HepG2 (cell line): ENCODE results near the gene PIP4K2B. TPM values are rescaled to one million over a fixed set of nuclear protein-coding genes. Genes with fewer than 3 reads are reported as not detected.

Experiments
- ATAC-seq: fragments of 200-7000 bp; cut with Tn5 transposase; 3 replicates; pipeline ENCODE4 v1.9.1; 2020; ENCODE audit warnings: mild to moderate bottlenecking, moderate library complexity
- BruUV-seq: library from RNA; stranded (reverse); fragments of 400-500 nt; replicated peaks from 2 replicates; lab custom pipeline; 2021; lab: Mats Ljungman, UMichigan
- CTCF ChIA-PET: fragments of 300-600 bp; formaldehyde crosslinking; extraction: SDS; loops from one replicate; lab custom pipeline; 2021; ENCODE audit warnings: low total read pairs, inconsistent platforms, low intra/inter-chr PET ratio; lab: Yijun Ruan, JAX
- POLR2A ChIA-PET: fragments of 350-600 bp; sonication (Branson Sonifier 250); formaldehyde crosslinking; loops from one replicate; lab custom pipeline; 2020; ENCODE audit warnings: antibody characterized with exemption, inconsistent platforms; lab: Yijun Ruan, JAX
- DNase-seq: peaks from one replicate; pipeline ENCODE4 v3.0.0-alpha.2; 2015; ENCODE audit warnings: low spot score
- FAIRE-seq: peaks from 3 replicates; lab custom pipeline; 2011; peaks lifted over from hg19 to GRCh38; lab: Jason Lieb, UNC
- H2AFZ ChIP-seq: one replicate; pipeline ENCODE4 v1.6.1; 2011; ENCODE audit warnings: low read length, inconsistent platforms
- H3K27ac ChIP-seq: fragments of 300-600 bp; 3 replicates; pipeline ENCODE4 v1.8.0; 2011; ENCODE audit warnings: mixed run types, mild to moderate bottlenecking, mixed read lengths, low read length, inconsistent platforms; ENCODE audit not compliant: insufficient read depth; ENCODE audit errors: extremely low read length
- H3K27me3 ChIP-seq, 2 experiments: fragments of 200-600 bp in 1 of 2; 2 replicates in 1 of 2; 3 replicates in 1 of 2; pipeline versions ENCODE4 v1.6.0 to v1.8.0; 2011; ENCODE audit warnings: low read length in 2 of 2, mild to moderate bottlenecking in 2 of 2, moderate library complexity in 2 of 2, inconsistent platforms in 1 of 2; ENCODE audit not compliant: insufficient read depth in 2 of 2, control insufficient read depth in 1 of 2
- H3K36me3 ChIP-seq, 2 experiments: fragments of 200-600 bp in 1 of 2; replicated peaks in 1 of 2; 2 replicates in 1 of 2; 3 replicates in 1 of 2; pipeline versions ENCODE4 v1.5.1 to v1.8.0; 2011; ENCODE audit warnings: low read length in 2 of 2, inconsistent platforms in 1 of 2; ENCODE audit not compliant: insufficient read depth in 2 of 2, control insufficient read depth in 1 of 2
- H3K4me1 ChIP-seq: 2 replicates; pipeline ENCODE4 v1.5.1; 2012; ENCODE audit warnings: low read length, inconsistent platforms; ENCODE audit not compliant: insufficient read depth
- H3K4me2 ChIP-seq: 2 replicates; pipeline ENCODE4 v1.6.0; 2011; ENCODE audit warnings: low read depth, low read length, inconsistent platforms
- H3K4me3 ChIP-seq, 3 experiments: fragments of 200-600 bp in 1 of 3; sonication (generic), shearing (Covaris generic) in 1 of 3; replicated peaks in 1 of 3; 2 replicates each; pipeline ENCODE4 v1.5.1; 2011 to 2016; ENCODE audit warnings: low read length in 3 of 3, inconsistent platforms in 2 of 3, low read depth in 2 of 3, mild to moderate bottlenecking in 2 of 3, control low read depth in 1 of 3, mixed read lengths in 1 of 3; ENCODE audit not compliant: insufficient read depth in 1 of 3
- H3K79me2 ChIP-seq: one replicate; pipeline ENCODE4 v1.6.1; 2011; ENCODE audit warnings: low read length, inconsistent platforms; ENCODE audit not compliant: insufficient read depth
- H3K9ac ChIP-seq: 2 replicates; pipeline ENCODE4 v1.6.0; 2011; ENCODE audit warnings: mild to moderate bottlenecking, low read depth, low read length, inconsistent platforms; ENCODE audit not compliant: insufficient read depth
- H3K9me3 ChIP-seq: 2 replicates; pipeline ENCODE4 v1.5.1; 2012; ENCODE audit warnings: mild to moderate bottlenecking, low read length
- H4K20me1 ChIP-seq: 2 replicates; pipeline ENCODE4 v1.6.0; 2011; ENCODE audit warnings: inconsistent platforms, mild to moderate bottlenecking, low read length, moderate library complexity; ENCODE audit not compliant: insufficient read depth
- AGO1 ChIP-seq: fragments of 200-400 bp; formaldehyde crosslinking; IDR thresholded peaks from 2 replicates; pipeline ENCODE4 v1.6.1; 2017; ENCODE audit warnings: mild to moderate bottlenecking, low read depth, low read length, moderate library complexity; ENCODE audit not compliant: poor library complexity, severe bottlenecking
- AGO2 ChIP-seq: fragments of 200-400 bp; formaldehyde crosslinking; optimal IDR thresholded peaks from 2 replicates; pipeline ENCODE3; 2017; ENCODE audit warnings: mild to moderate bottlenecking, low read depth, low read length, moderate library complexity
- ARNT2 ChIP-seq: sonication (generic); formaldehyde crosslinking; IDR thresholded peaks from 2 replicates; pipeline ENCODE4 v1.8.0; 2022; ENCODE audit warnings: mild to moderate bottlenecking, low read depth, missing genetic modification reagents, moderate library complexity
- ATF5 ChIP-seq: sonication (generic); formaldehyde crosslinking; IDR thresholded peaks from 2 replicates; pipeline ENCODE4 v1.4.0; 2020; ENCODE audit warnings: mild to moderate bottlenecking, low read depth, missing genetic modification reagents
- CBX2 ChIP-seq, 2 experiments: fragments of 200-600 bp in 1 of 2; sonication (generic); formaldehyde crosslinking in 1 of 2; IDR thresholded peaks; 2 replicates each; pipeline versions ENCODE4 v1.7.0 to v1.8.1; 2018 to 2022; ENCODE audit warnings: low read depth in 2 of 2, low read length in 1 of 2, mild to moderate bottlenecking in 1 of 2, missing genetic modification reagents in 1 of 2
- DPF2 ChIP-seq: sonication (generic); formaldehyde crosslinking; IDR thresholded peaks from 2 replicates; pipeline ENCODE4 v1.4.0; 2020; ENCODE audit warnings: mild to moderate bottlenecking, low read depth, missing genetic modification reagents, borderline replicate concordance
- GFI1 ChIP-seq: sonication (generic); formaldehyde crosslinking; IDR thresholded peaks from 2 replicates; pipeline ENCODE4 v1.5.0; 2020; ENCODE audit warnings: missing genetic modification reagents, mild to moderate bottlenecking, borderline replicate concordance
- HOXA7 ChIP-seq: sonication (generic); formaldehyde crosslinking; IDR thresholded peaks from 2 replicates; pipeline ENCODE4 v1.8.1; 2022; ENCODE audit warnings: mild to moderate bottlenecking, missing genetic modification reagents, moderate library complexity
- KMT2A ChIP-seq: sonication (generic); formaldehyde crosslinking; IDR thresholded peaks from 2 replicates; pipeline ENCODE4 v1.4.0; 2020; ENCODE audit warnings: missing genetic modification reagents
- PHF5A ChIP-seq: IDR thresholded peaks from one replicate; pipeline ENCODE4 v1.6.1; 2018; ENCODE audit warnings: low read depth, missing genetic modification reagents; ENCODE audit not compliant: unreplicated experiment
- RBFOX2 ChIP-seq: fragments of 200-400 bp; formaldehyde crosslinking; IDR thresholded peaks from 2 replicates; pipeline ENCODE4 v1.6.1; 2017; ENCODE audit warnings: low read depth, mild to moderate bottlenecking, low read length
- RBM22 ChIP-seq: fragments of 200-400 bp; formaldehyde crosslinking; optimal IDR thresholded peaks from 2 replicates; pipeline ENCODE3; 2017; ENCODE audit warnings: mild to moderate bottlenecking, low read length, moderate library complexity
- SMARCE1 ChIP-seq: fragments of 450-650 bp; IDR thresholded peaks from 2 replicates; pipeline ENCODE4 v1.6.1; 2017; ENCODE audit warnings: borderline replicate concordance
- THAP7 ChIP-seq: sonication (generic); formaldehyde crosslinking; IDR thresholded peaks from 2 replicates; pipeline ENCODE4 v1.8.1; 2023; ENCODE audit warnings: mild to moderate bottlenecking, missing genetic modification reagents
- TIGD3 ChIP-seq: sonication (generic); formaldehyde crosslinking; IDR thresholded peaks from 2 replicates; pipeline ENCODE4 v1.5.1; 2020; ENCODE audit warnings: mild to moderate bottlenecking, missing genetic modification reagents, borderline replicate concordance
- ZNF292 ChIP-seq: sonication (generic); formaldehyde crosslinking; IDR thresholded peaks from 2 replicates; pipeline ENCODE4 v1.8.1; 2022; ENCODE audit warnings: mild to moderate bottlenecking, low read depth, missing genetic modification reagents, borderline replicate concordance
- ZNF891 ChIP-seq: sonication (generic); formaldehyde crosslinking; IDR thresholded peaks from 2 replicates; pipeline ENCODE4 v1.5.0; 2020; ENCODE audit warnings: mild to moderate bottlenecking, missing genetic modification reagents
- ZXDC ChIP-seq: sonication (generic); formaldehyde crosslinking; IDR thresholded peaks from 2 replicates; pipeline ENCODE4 v1.5.0; 2020; ENCODE audit warnings: mild to moderate bottlenecking, missing genetic modification reagents
- WGBS: methylation state at CpG from one replicate; pipeline ENCODE4 v1.1.6; 2017; ENCODE audit warnings: low lambda C conversion rate; 5-methylcytosine and 5-hydroxymethylcytosine counted together
- in situ Hi-C: cut with HindIII; loops from 2 replicates; pipeline ENCODE4 v1.10.0; 2017; ENCODE audit warnings: low pct_unique_long_range_greater_than_20kb; ENCODE audit not compliant: extremely low pct_ligation_motif_present
- intact Hi-C: fragments of 100-400 bp; cut with micrococcal nuclease; formaldehyde crosslinking; loops from one replicate; pipeline ENCODE4 v1.10.0; 2022; ENCODE audit not compliant: unreplicated experiment
- polyA plus RNA-seq, 8 experiments: library from polyadenylated mRNA; depleted of rRNA in 3 of 8; stranded (reverse) in 7 of 8; unstranded in 1 of 8; fragments of >200 nt; fragmentation: Illumina TruSeq in 4 of 8; extraction: Trizol in 4 of 8; gene quantifications; 2 replicates each; pipeline versions ENCODE4 v1.2.1 to v1.2.3, GENCODE V29; 2011 to 2016; ENCODE audit warnings: low read depth in 4 of 8, missing spikeins in 1 of 8, mixed read lengths in 1 of 8; ENCODE audit not compliant: insufficient read depth in 1 of 8
- total RNA-seq, 5 experiments: library from RNA; depleted of rRNA; stranded (reverse); fragments of >200 nt; fragmentation: Illumina TruSeq; extraction: Trizol; gene quantifications; 2 replicates each; pipeline ENCODE4 v1.2.3, GENCODE V29; 2016; ENCODE audit warnings: low read depth in 1 of 5

PIP4K2B gene
- total and polyA plus RNA-seq, 2 of the 13 experiments (the other 11 are each of a cell fraction or from before 2014, with no cell fraction given): 20.4 to 54.0 TPM

- intact Hi-C loops (loop anchor here (5.0 kb wide), 1 partner anchor 373 kb away; no protein-coding TSS in a partner anchor), in situ Hi-C loops (no loop called here)
- Histone ChIP-seq H3K4me3 (no peak overlapping the region), H3K9ac (no peak overlapping the region), H4K20me1 (no peaks in the 10 kb centered on the region), H3K36me3 (peaks cover 26 to 42% of the 10 kb centered on the region in 2 experiments; a peak in 4 of 5 replicates), H3K79me2 (no peaks in the 10 kb centered on the region), H3K27ac (no peak overlapping the region), H3K27me3 (no peaks in the 10 kb centered on the region), H3K4me2 (no peak overlapping the region), H3K9me3 (no peaks in the 10 kb centered on the region), H2AFZ (no peak overlapping the region), H3K4me1 (peaks cover 26% of the 10 kb centered on the region)
- 100% methylated on average over 8 of the region's 16 CpGs for WGBS
- FAIRE-seq (no peak), DNase-seq (no peak), ATAC-seq (no peak)
- POLR2A ChIA-PET: interaction anchor here (1.1 to 5.5 kb wide), 2 partner anchors 14 to 18 kb away, joined by 3 to 38 read pairs; partner anchors contain the start of gene MLLT6
- CTCF ChIA-PET: no interaction called here
- no TSS peak for BruUV-seq
- TF ChIP-seq AGO1: peak; percentile 35
- no peak for TF ChIP-seq HOXA7 (CRISPR knock-in tag)
- TF ChIP-seq PHF5A (CRISPR knock-in tag): no peak
- TF ChIP-seq SMARCE1: no peak
- TF ChIP-seq ARNT2 (CRISPR knock-in tag): no peak
- TF ChIP-seq CBX2 (IDR thresholded peaks at IDR 0.05; ENCODE audit: low read depth, low read length): no peak
- TF ChIP-seq CBX2 (CRISPR knock-in tag; IDR thresholded peaks at IDR 0.05; ENCODE audit: low read depth): no peak
- TF ChIP-seq KMT2A (CRISPR knock-in tag): no peak
- TF ChIP-seq RBM22: peak; percentile 66
- no peak for TF ChIP-seq ZNF292
- no peak for TF ChIP-seq ATF5 (CRISPR knock-in tag)
- TF ChIP-seq GFI1 (CRISPR knock-in tag): no peak
- no peak for TF ChIP-seq ZNF891 (CRISPR knock-in tag)
- TF ChIP-seq AGO2: peak; percentile 89
- TF ChIP-seq RBFOX2: peak; percentile 61
- no peak for TF ChIP-seq DPF2 (CRISPR knock-in tag)
- no peak for TF ChIP-seq TIGD3 (CRISPR knock-in tag)
- TF ChIP-seq THAP7: no peak
- TF ChIP-seq ZXDC (CRISPR knock-in tag): no peak
Measured at GRCh38 chr17:38724337-38724988, 74.9 kb downstream of the PIP4K2B start.
